ENCODE measurements around the gene THSD7B.
"Not testable (repeated sequence)": the region's sequence is repeated elsewhere in the genome, so short reads cannot be mapped to it uniquely, and the experiment has no call there.

The THSD7B gene

GRCh38 chr2:136765256-136766072 is at the start of gene THSD7B:
TSS of gene THSD7B (plus strand) at chr2:136765545. CDS start at chr2:136882179, 116,634 bp downstream.
- DNase-seq (ENCODE audit: low spot score), result no peak

GRCh38 chr2:136718273-136718672 is 47.1 kb upstream of the THSD7B start:
- no peak for DNase-seq (ENCODE audit: low spot score)

GRCh38 chr2:136727973-136728699 is 37.2 kb upstream of the THSD7B start:
- no peak for DNase-seq (ENCODE audit: low spot score)

- DNase-seq (ENCODE audit: low spot score), result no peak
These were observed 29.1 kb upstream of the THSD7B start for GRCh38 chr2:136736236-136736635.

GRCh38 chr2:136738044-136738443 is 27.3 kb upstream of the THSD7B start:
- no peak for DNase-seq (ENCODE audit: low spot score)

- DNase-seq (ENCODE audit: low spot score), result no peak
These were observed 23.9 kb upstream of the THSD7B start for GRCh38 chr2:136741471-136741870.

GRCh38 chr2:136750065-136750464 is 15.3 kb upstream of the THSD7B start:
- DNase-seq (ENCODE audit: low spot score), result no peak

GRCh38 chr2:136751406-136751805 is 13.9 kb upstream of the THSD7B start:
- no peak for DNase-seq (ENCODE audit: low spot score)

- not testable (repeated sequence) for DNase-seq (ENCODE audit: low spot score)
These were observed 6.8 kb upstream of the THSD7B start for GRCh38 chr2:136758504-136758903.

GRCh38 chr2:136764452-136765255 is 691 bp upstream of the THSD7B start:
- DNase-seq (ENCODE audit: low spot score), result no peak

- DNase-seq (ENCODE audit: low spot score), result no peak
These were observed 694 bp downstream of the THSD7B start for GRCh38 chr2:136766073-136766404.

- DNase-seq (ENCODE audit: low spot score), result no peak
These were observed 1.7 kb downstream of the THSD7B start for GRCh38 chr2:136767030-136767429.

GRCh38 chr2:136769871-136770270 is 4.5 kb downstream of the THSD7B start:
- no peak for DNase-seq (ENCODE audit: low spot score)

- no peak for DNase-seq (ENCODE audit: low spot score)
These were observed 5.0 kb downstream of the THSD7B start for GRCh38 chr2:136770384-136770783.

- DNase-seq (ENCODE audit: low spot score), result no peak
These were observed 12.0 kb downstream of the THSD7B start for GRCh38 chr2:136777391-136777790.

- DNase-seq (ENCODE audit: low spot score), result no peak
These were observed 18.5 kb downstream of the THSD7B start for GRCh38 chr2:136783856-136784255.

- DNase-seq (ENCODE audit: low spot score), result no peak
These were observed 19.9 kb downstream of the THSD7B start for GRCh38 chr2:136785215-136785614.

GRCh38 chr2:136787970-136788369 is 22.6 kb downstream of the THSD7B start:
- DNase-seq (ENCODE audit: low spot score), result no peak

- no peak for DNase-seq (ENCODE audit: low spot score)
These were observed 31.0 kb downstream of the THSD7B start for GRCh38 chr2:136796339-136796738.

GRCh38 chr2:136798766-136799165 is 33.4 kb downstream of the THSD7B start:
- DNase-seq (ENCODE audit: low spot score), result no peak

- DNase-seq (ENCODE audit: low spot score), result no peak
These were observed 36.3 kb downstream of the THSD7B start for GRCh38 chr2:136801661-136802060.

- DNase-seq (ENCODE audit: low spot score), result no peak
These were observed 44.7 kb downstream of the THSD7B start for GRCh38 chr2:136809998-136810397.

- no peak for DNase-seq (ENCODE audit: low spot score)
These were observed 53.5 kb downstream of the THSD7B start for GRCh38 chr2:136818839-136819238.
